Measurements from ENCODE around the gene CDC42EP4. TPM values are rescaled to one million over a fixed set of nuclear protein-coding genes. Genes with fewer than 3 reads are reported as not detected.

CDC42EP4 gene
- polyA plus RNA-seq, 2 donors, result 15.7 to 20.0 TPM

- no peaks in the 10 kb centered on the region for H3K36me3 ChIP-seq (ENCODE audit: control insufficient read depth in 2 of 2, insufficient read depth in 2 of 2, low read length in 1 of 2)
- no peaks in the 10 kb centered on the region for H3K27me3 ChIP-seq (ENCODE audit: control insufficient read depth in 1 of 2, insufficient read depth in 2 of 2, low read length in 2 of 2)
- 72 to 79% methylated on average over 12 of the region's 12 CpGs for WGBS, 2 donors
- H3K4me1 ChIP-seq (ENCODE audit: control insufficient read depth in 2 of 2, insufficient read depth in 2 of 2, low read length in 1 of 2), result peaks cover 0 to 12% of the 10 kb centered on the region in 2 donors
- H3K4me3 ChIP-seq (ENCODE audit: low read depth in 1 of 2, low read length in 2 of 2), result no peak overlapping the region
- H3K27ac ChIP-seq (ENCODE audit: low read depth in 2 of 2, low read length in 1 of 2), result no peak overlapping the region
- H3K9me3 ChIP-seq (ENCODE audit: control insufficient read depth in 2 of 2, insufficient read depth in 1 of 2, low read depth in 1 of 2, low read length in 1 of 2), result no peaks in the 10 kb centered on the region
These were observed 34.8 kb upstream of the CDC42EP4 start for GRCh38 chr17:73346501-73347162.

GRCh38 chr17:73343739-73344454 is 32.1 kb upstream of the CDC42EP4 start:
- H3K27ac ChIP-seq (ENCODE audit: low read depth in 2 of 2, low read length in 1 of 2), result peak overlapping the region; percentile 8 to 45
- H3K4me1 ChIP-seq (ENCODE audit: control insufficient read depth in 2 of 2, insufficient read depth in 2 of 2, low read length in 1 of 2), result peaks cover 0 to 15% of the 10 kb centered on the region in 2 donors

DNA sequence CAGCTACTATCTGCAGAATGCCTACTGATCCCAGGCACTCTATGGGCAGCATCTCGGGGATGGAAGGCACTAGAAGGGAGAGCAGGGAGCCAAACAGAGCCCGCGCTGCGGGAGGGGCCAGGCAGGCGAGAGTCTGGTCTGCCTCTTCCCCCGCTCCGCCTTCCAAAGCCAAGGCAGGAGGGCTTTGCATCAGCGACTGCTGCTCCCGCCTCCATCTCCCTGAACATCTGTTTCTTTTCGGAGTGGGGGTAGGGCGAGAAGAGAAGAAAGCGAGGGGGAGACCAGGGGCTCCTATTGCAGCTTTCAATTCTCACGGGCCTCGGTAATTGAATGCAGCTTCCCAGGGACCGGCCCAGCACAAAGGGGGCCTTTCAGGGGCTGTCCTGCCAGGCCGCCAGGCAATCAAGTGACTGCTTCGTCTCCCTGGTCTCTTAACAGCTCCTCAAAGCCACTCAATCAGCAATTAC is 31.4 kb upstream of the CDC42EP4 start:
- peak overlapping the region; percentile 45 to 53 for H3K27ac ChIP-seq (ENCODE audit: low read depth in 2 of 2, low read length in 1 of 2)
- WGBS, 2 donors, result 63% methylated on average over 17 of the region's 17 CpGs
- no peaks in the 10 kb centered on the region for H3K9me3 ChIP-seq (ENCODE audit: control insufficient read depth in 2 of 2, insufficient read depth in 1 of 2, low read depth in 1 of 2, low read length in 1 of 2)
- no peaks in the 10 kb centered on the region for H3K27me3 ChIP-seq (ENCODE audit: control insufficient read depth in 1 of 2, insufficient read depth in 2 of 2, low read length in 2 of 2)
- H3K4me3 ChIP-seq (ENCODE audit: low read depth in 1 of 2, low read length in 2 of 2), result no peak overlapping the region
- peaks cover 0 to 15% of the 10 kb centered on the region in 2 donors for H3K4me1 ChIP-seq (ENCODE audit: control insufficient read depth in 2 of 2, insufficient read depth in 2 of 2, low read length in 1 of 2)
- H3K36me3 ChIP-seq (ENCODE audit: control insufficient read depth in 2 of 2, insufficient read depth in 2 of 2, low read length in 1 of 2), result no peaks in the 10 kb centered on the region

More at GRCh38 chr17:73343739-73344454, 32.1 kb upstream of the CDC42EP4 start:
- no peaks in the 10 kb centered on the region for H3K36me3 ChIP-seq (ENCODE audit: control insufficient read depth in 2 of 2, insufficient read depth in 2 of 2, low read length in 1 of 2)
- 61 to 68% methylated on average over 11 of the region's 11 CpGs for WGBS, 2 donors
- H3K4me3 ChIP-seq (ENCODE audit: low read depth in 1 of 2, low read length in 2 of 2), result no peak overlapping the region
- H3K27me3 ChIP-seq (ENCODE audit: control insufficient read depth in 1 of 2, insufficient read depth in 2 of 2, low read length in 2 of 2), result no peaks in the 10 kb centered on the region
- no peaks in the 10 kb centered on the region for H3K9me3 ChIP-seq (ENCODE audit: control insufficient read depth in 2 of 2, insufficient read depth in 1 of 2, low read depth in 1 of 2, low read length in 1 of 2)

GRCh38 chr17:73342541-73343167 is 30.9 kb upstream of the CDC42EP4 start:
- peak overlapping the region; percentile 75 to 84 for H3K27ac ChIP-seq (ENCODE audit: low read depth in 2 of 2, low read length in 1 of 2)
- WGBS, 2 donors, result 39 to 41% methylated on average over 7 of the region's 7 CpGs

DNA sequence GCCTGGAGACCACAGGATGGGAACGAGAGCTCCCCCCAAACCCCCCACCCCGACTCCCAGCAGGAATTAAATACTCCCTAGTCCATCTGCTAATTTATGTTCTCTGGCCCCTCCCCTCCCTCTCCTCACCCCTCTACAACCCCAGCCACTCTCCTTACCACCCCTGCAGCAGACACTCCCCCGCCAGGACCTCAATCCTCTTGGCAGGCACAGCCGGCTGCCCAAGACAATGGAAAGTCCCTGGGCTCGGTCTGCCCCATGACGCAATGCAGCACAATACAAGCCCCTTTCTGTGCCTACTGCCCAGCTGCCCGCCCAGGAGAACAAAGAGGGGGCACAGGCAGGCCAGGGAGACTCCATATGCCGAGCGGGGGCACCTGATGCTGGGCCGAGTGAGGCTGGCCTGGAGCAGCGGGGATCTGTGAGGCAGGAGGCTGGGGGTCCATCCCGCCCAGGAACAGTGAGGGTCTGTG is 30.3 kb upstream of the CDC42EP4 start:
- Histone ChIP-seq H3K4me1 (ENCODE audit: control insufficient read depth in 2 of 2, insufficient read depth in 2 of 2, low read length in 1 of 2) (peaks cover 0 to 18% of the 10 kb centered on the region in 2 donors), H3K9me3 (ENCODE audit: control insufficient read depth in 2 of 2, insufficient read depth in 1 of 2, low read depth in 1 of 2, low read length in 1 of 2) (no peaks in the 10 kb centered on the region), H3K27ac (ENCODE audit: low read depth in 2 of 2, low read length in 1 of 2) (peak overlapping the region; percentile 75 to 84), H3K36me3 (ENCODE audit: control insufficient read depth in 2 of 2, insufficient read depth in 2 of 2, low read length in 1 of 2) (no peaks in the 10 kb centered on the region), H3K27me3 (ENCODE audit: control insufficient read depth in 1 of 2, insufficient read depth in 2 of 2, low read length in 2 of 2) (no peaks in the 10 kb centered on the region), H3K4me3 (ENCODE audit: low read depth in 1 of 2, low read length in 2 of 2) (no peak overlapping the region)
- WGBS, 2 donors, result 35 to 47% methylated on average over 12 of the region's 12 CpGs

More at GRCh38 chr17:73342541-73343167, 30.9 kb upstream of the CDC42EP4 start:
- peaks cover 0 to 15% of the 10 kb centered on the region in 2 donors for H3K4me1 ChIP-seq (ENCODE audit: control insufficient read depth in 2 of 2, insufficient read depth in 2 of 2, low read length in 1 of 2)
- H3K4me3 ChIP-seq (ENCODE audit: low read depth in 1 of 2, low read length in 2 of 2), result no peak overlapping the region
- no peaks in the 10 kb centered on the region for H3K27me3 ChIP-seq (ENCODE audit: control insufficient read depth in 1 of 2, insufficient read depth in 2 of 2, low read length in 2 of 2)
- H3K9me3 ChIP-seq (ENCODE audit: control insufficient read depth in 2 of 2, insufficient read depth in 1 of 2, low read depth in 1 of 2, low read length in 1 of 2), result no peaks in the 10 kb centered on the region
- no peaks in the 10 kb centered on the region for H3K36me3 ChIP-seq (ENCODE audit: control insufficient read depth in 2 of 2, insufficient read depth in 2 of 2, low read length in 1 of 2)

GRCh38 chr17:73341350-73342049 is 29.7 kb upstream of the CDC42EP4 start:
- Histone ChIP-seq H3K4me1 (ENCODE audit: control insufficient read depth in 2 of 2, insufficient read depth in 2 of 2, low read length in 1 of 2) (peaks cover 0 to 19% of the 10 kb centered on the region in 2 donors), H3K27me3 (ENCODE audit: control insufficient read depth in 1 of 2, insufficient read depth in 2 of 2, low read length in 2 of 2) (no peaks in the 10 kb centered on the region), H3K27ac (ENCODE audit: low read depth in 2 of 2, low read length in 1 of 2) (peak overlapping the region; percentile 75 to 84), H3K9me3 (ENCODE audit: control insufficient read depth in 2 of 2, insufficient read depth in 1 of 2, low read depth in 1 of 2, low read length in 1 of 2) (no peaks in the 10 kb centered on the region), H3K4me3 (ENCODE audit: low read depth in 1 of 2, low read length in 2 of 2) (no peak overlapping the region), H3K36me3 (ENCODE audit: control insufficient read depth in 2 of 2, insufficient read depth in 2 of 2, low read length in 1 of 2) (no peaks in the 10 kb centered on the region)
- 33 to 44% methylated on average over 15 of the region's 15 CpGs for WGBS, 2 donors

GRCh38 chr17:73340093-73340596 is 28.3 kb upstream of the CDC42EP4 start:
- H3K27ac ChIP-seq (ENCODE audit: low read depth in 2 of 2, low read length in 1 of 2), result peak overlapping the region; percentile 74 to 86
- no peaks in the 10 kb centered on the region for H3K27me3 ChIP-seq (ENCODE audit: control insufficient read depth in 1 of 2, insufficient read depth in 2 of 2, low read length in 2 of 2)
- H3K4me1 ChIP-seq (ENCODE audit: control insufficient read depth in 2 of 2, insufficient read depth in 2 of 2, low read length in 1 of 2), result peaks cover 0 to 24% of the 10 kb centered on the region in 2 donors

DNA sequence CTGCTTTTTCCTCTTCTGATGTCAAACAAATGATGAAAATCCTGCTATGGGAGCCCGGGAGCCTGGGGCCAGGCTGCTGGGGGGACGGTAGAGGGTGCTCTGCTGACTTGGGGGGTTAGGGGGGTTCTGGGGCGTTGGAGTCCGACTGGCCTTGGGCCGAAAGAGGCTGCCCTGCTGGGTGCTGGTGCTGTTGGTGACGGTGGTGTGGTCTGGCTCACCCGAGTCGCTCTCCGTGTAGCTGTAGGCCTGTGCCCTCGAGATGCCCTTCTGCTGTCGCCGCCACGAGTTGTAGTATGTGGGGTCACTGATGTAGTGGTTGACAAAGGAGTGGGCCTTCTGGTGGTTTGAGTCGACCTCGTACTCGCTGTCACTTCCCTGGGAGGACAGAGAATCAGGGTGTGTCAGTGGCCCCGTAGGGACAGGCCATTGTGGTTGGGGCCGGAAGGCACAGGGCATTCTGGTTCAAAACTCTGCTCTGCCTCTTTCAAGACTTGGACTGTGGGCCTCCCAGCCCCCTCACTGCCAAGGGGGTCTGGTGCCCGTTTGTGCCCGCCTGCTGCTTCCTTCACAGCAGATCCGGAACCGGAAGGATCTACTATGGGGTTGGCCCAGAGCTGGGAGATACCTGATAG is 26.9 kb upstream of the CDC42EP4 start:
- no peaks in the 10 kb centered on the region for H3K36me3 ChIP-seq (ENCODE audit: control insufficient read depth in 2 of 2, insufficient read depth in 2 of 2, low read length in 1 of 2)
- peaks cover 0 to 29% of the 10 kb centered on the region in 2 donors for H3K4me1 ChIP-seq (ENCODE audit: control insufficient read depth in 2 of 2, insufficient read depth in 2 of 2, low read length in 1 of 2)
- H3K9me3 ChIP-seq (ENCODE audit: control insufficient read depth in 2 of 2, insufficient read depth in 1 of 2, low read depth in 1 of 2, low read length in 1 of 2), result no peaks in the 10 kb centered on the region
- WGBS, 2 donors, result 82 to 83% methylated on average over 22 of the region's 22 CpGs
- no peak overlapping the region for H3K4me3 ChIP-seq (ENCODE audit: low read depth in 1 of 2, low read length in 2 of 2)
- H3K27ac ChIP-seq (ENCODE audit: low read depth in 2 of 2, low read length in 1 of 2), result peak overlapping the region; percentile 14 to 34
- no peaks in the 10 kb centered on the region for H3K27me3 ChIP-seq (ENCODE audit: control insufficient read depth in 1 of 2, insufficient read depth in 2 of 2, low read length in 2 of 2)

More at GRCh38 chr17:73340093-73340596, 28.3 kb upstream of the CDC42EP4 start:
- WGBS, 2 donors, result 33 to 45% methylated on average over 7 of the region's 7 CpGs
- Histone ChIP-seq H3K4me3 (ENCODE audit: low read depth in 1 of 2, low read length in 2 of 2) (no peak overlapping the region), H3K36me3 (ENCODE audit: control insufficient read depth in 2 of 2, insufficient read depth in 2 of 2, low read length in 1 of 2) (no peaks in the 10 kb centered on the region), H3K9me3 (ENCODE audit: control insufficient read depth in 2 of 2, insufficient read depth in 1 of 2, low read depth in 1 of 2, low read length in 1 of 2) (no peaks in the 10 kb centered on the region)

Measured in esophagus (tissue), 2 donors.